NCI-H1092 (cell line): ENCODE results near the gene VRK2.
"Not testable (repeated sequence)": the region's sequence is repeated elsewhere in the genome, so short reads cannot be mapped to it uniquely, and the experiment has no call there.

Experiments
- DNase-seq: peaks from one replicate; lab custom pipeline; 2025; lab: John Stamatoyannopoulos, UW

The VRK2 gene

GRCh38 chr2:58054264-58054663, 7.7 kb downstream of the VRK2 start:
- DNase-seq = no peak

- DNase-seq = peak; percentile 8
Measured at GRCh38 chr2:58055033-58055786, 8.6 kb downstream of the VRK2 start.

- no peak for DNase-seq
Measured at GRCh38 chr2:58056192-58056916, 9.7 kb downstream of the VRK2 start.

GRCh38 chr2:58057707-58058530, 11.3 kb downstream of the VRK2 start:
- DNase-seq = no peak

GRCh38 chr2:58063641-58064040, 17.0 kb downstream of the VRK2 start:
- no peak for DNase-seq

GRCh38 chr2:58064086-58064485, 17.5 kb downstream of the VRK2 start:
- DNase-seq = no peak

- DNase-seq = no peak
Measured at GRCh38 chr2:58065248-58065647, 18.6 kb downstream of the VRK2 start.

GRCh38 chr2:58067001-58067400, 20.4 kb downstream of the VRK2 start:
- DNase-seq = no peak

GRCh38 chr2:58070765-58071164, 24.2 kb downstream of the VRK2 start:
- no peak for DNase-seq

GRCh38 chr2:58072102-58072501, 25.5 kb downstream of the VRK2 start:
- DNase-seq = no peak

GRCh38 chr2:58073008-58073407, 26.4 kb downstream of the VRK2 start:
- DNase-seq = no peak

- DNase-seq = no peak
Measured at GRCh38 chr2:58073751-58074150, 27.1 kb downstream of the VRK2 start.

- no peak for DNase-seq
Measured at GRCh38 chr2:58081000-58081399, 34.4 kb downstream of the VRK2 start.

- no peak for DNase-seq
Measured at GRCh38 chr2:58089081-58089480, 42.5 kb downstream of the VRK2 start.

GRCh38 chr2:58092772-58093171, 46.2 kb downstream of the VRK2 start:
- not testable (repeated sequence) for DNase-seq

- no peak for DNase-seq
Measured at GRCh38 chr2:58097025-58097424, 50.4 kb downstream of the VRK2 start.

GRCh38 chr2:58098254-58099095, 51.9 kb downstream of the VRK2 start:
- no peak for DNase-seq

- no peak for DNase-seq
Measured at GRCh38 chr2:58099096-58099769, 52.6 kb downstream of the VRK2 start.

- DNase-seq = no peak
Measured at GRCh38 chr2:58101500-58101899, 54.9 kb downstream of the VRK2 start.

- DNase-seq = no peak
Measured at GRCh38 chr2:58106896-58107295, 60.3 kb downstream of the VRK2 start.
